SK-N-MC (cell line): ENCODE data around the gene F12.
"Not testable (repeated sequence)": the region's sequence is repeated elsewhere in the genome, so short reads cannot be mapped to it uniquely, and the experiment has no call there.

Experiments
- DNase-seq: peaks from one replicate; pipeline ENCODE4 v3.0.0-alpha.2; 2011; ENCODE audit warnings: low read depth, low spot score
- H3K27ac ChIP-seq: fragments of 200-600 bp; sonication (generic); 2 replicates; pipeline ENCODE4 v1.5.1; 2016; ENCODE audit warnings: mixed run types
- H3K36me3 ChIP-seq: fragments of 200-600 bp; sonication (generic); 2 replicates; pipeline ENCODE4 v1.6.1; 2017; ENCODE audit warnings: antibody characterized with exemption, low read length, mixed read lengths; ENCODE audit not compliant: insufficient read depth
- H3K4me3 ChIP-seq: fragments of 200-600 bp; sonication (generic); 2 replicates; pipeline ENCODE4 v1.5.1; 2016
- H3K9ac ChIP-seq: fragments of 200-600 bp; sonication (generic); 2 replicates; pipeline ENCODE4 v1.8.0; 2017; ENCODE audit warnings: mixed run types, mixed read lengths; ENCODE audit not compliant: insufficient read length
- H3K9me3 ChIP-seq: fragments of 200-600 bp; sonication (generic); 2 replicates; pipeline ENCODE4 v1.6.1; 2017; ENCODE audit warnings: low read depth, mild to moderate bottlenecking, antibody characterized with exemption, low read length, moderate library complexity, mixed read lengths
- EZH2 ChIP-seq: fragments of 200-600 bp; sonication (generic); IDR thresholded peaks from one replicate; pipeline ENCODE4 v1.6.1; 2017; ENCODE audit warnings: antibody characterized with exemption
- FOXP2 ChIP-seq: optimal IDR thresholded peaks from 2 replicates; pipeline ENCODE3; 2011; ENCODE audit warnings: mild to moderate bottlenecking, moderate library complexity; ENCODE audit not compliant: insufficient read depth; ENCODE audit errors: extremely low read length, control extremely low read depth
- POLR2AphosphoS5 ChIP-seq: IDR thresholded peaks from 2 replicates; pipeline ENCODE4 v1.6.1; 2012; ENCODE audit warnings: mild to moderate bottlenecking, low read depth, low read length, borderline replicate concordance

F12 gene

GRCh38 chr5:177380805-177381126, 28.6 kb downstream of the F12 start:
- TF ChIP-seq FOXP2 (no peak), EZH2 (no peak), POLR2AphosphoS5 (no peak)
- DNase-seq: no peak
- H3K9ac ChIP-seq: no peak overlapping the region
- no peak overlapping the region for H3K27ac ChIP-seq
- no peaks in the 10 kb centered on the region for H3K36me3 ChIP-seq
- no peaks in the 10 kb centered on the region for H3K9me3 ChIP-seq
- no peak overlapping the region for H3K4me3 ChIP-seq

GRCh38 chr5:177378884-177379883, 30.2 kb downstream of the F12 start:
- no peak for TF ChIP-seq EZH2
- no peak for TF ChIP-seq FOXP2
- TF ChIP-seq POLR2AphosphoS5: no peak
- DNase-seq: no peak
- Histone ChIP-seq H3K36me3 (no peaks in the 10 kb centered on the region), H3K4me3 (no peak overlapping the region), H3K9ac (no peak overlapping the region), H3K9me3 (no peaks in the 10 kb centered on the region), H3K27ac (peak overlapping the region; percentile 68)

GRCh38 chr5:177377851-177378776, 31.2 kb downstream of the F12 start:
- no peak overlapping the region for H3K27ac ChIP-seq
- H3K9me3 ChIP-seq: no peaks in the 10 kb centered on the region
- DNase-seq: no peak
- no peak overlapping the region for H3K4me3 ChIP-seq
- no peaks in the 10 kb centered on the region for H3K36me3 ChIP-seq
- TF ChIP-seq FOXP2 (no peak), EZH2 (no peak), POLR2AphosphoS5 (no peak)
- H3K9ac ChIP-seq: no peak overlapping the region

GRCh38 chr5:177376107-177376506, 33.3 kb downstream of the F12 start:
- H3K9me3 ChIP-seq: no peaks in the 10 kb centered on the region
- no peak overlapping the region for H3K4me3 ChIP-seq
- no peak overlapping the region for H3K27ac ChIP-seq
- no peak for DNase-seq
- H3K36me3 ChIP-seq: no peaks in the 10 kb centered on the region
- no peak overlapping the region for H3K9ac ChIP-seq
- no peak for TF ChIP-seq POLR2AphosphoS5
- TF ChIP-seq FOXP2: no peak
- TF ChIP-seq EZH2: no peak

GRCh38 chr5:177375516-177375915, 33.8 kb downstream of the F12 start:
- not testable (repeated sequence) for H3K36me3 ChIP-seq, H3K4me3 ChIP-seq, H3K9ac ChIP-seq, DNase-seq, H3K9me3 ChIP-seq, H3K27ac ChIP-seq

- no peak for TF ChIP-seq POLR2AphosphoS5
- no peak for TF ChIP-seq EZH2
- no peak for TF ChIP-seq FOXP2
- Histone ChIP-seq H3K36me3 (no peaks in the 10 kb centered on the region), H3K9me3 (no peaks in the 10 kb centered on the region), H3K27ac (no peak overlapping the region), H3K4me3 (no peak overlapping the region), H3K9ac (no peak overlapping the region)
- DNase-seq: no peak
Observed at GRCh38 chr5:177374211-177374610, 35.2 kb downstream of the F12 start.

GRCh38 chr5:177373806-177374205, 35.6 kb downstream of the F12 start:
- TF ChIP-seq POLR2AphosphoS5 (no peak), EZH2 (no peak), FOXP2 (no peak)
- Histone ChIP-seq H3K9ac (no peak overlapping the region), H3K9me3 (no peaks in the 10 kb centered on the region), H3K4me3 (no peak overlapping the region), H3K36me3 (no peaks in the 10 kb centered on the region), H3K27ac (no peak overlapping the region)
- no peak for DNase-seq

- no peak overlapping the region for H3K9ac ChIP-seq
Observed at GRCh38 chr5:177372910-177373309, 36.5 kb downstream of the F12 start.

More at GRCh38 chr5:177372910-177373309, 36.5 kb downstream of the F12 start:
- Histone ChIP-seq H3K27ac (no peak overlapping the region), H3K36me3 (no peaks in the 10 kb centered on the region), H3K4me3 (no peak overlapping the region), H3K9me3 (no peaks in the 10 kb centered on the region)
- TF ChIP-seq FOXP2: no peak
- no peak for TF ChIP-seq POLR2AphosphoS5
- TF ChIP-seq EZH2: no peak
- no peak for DNase-seq
